Psoas muscle (tissue), 8 donors: ENCODE results near the gene MYO18A. TPM values are rescaled to one million over a fixed set of nuclear protein-coding genes. Genes with fewer than 3 reads are reported as not detected.

ENCODE experiments used
- ATAC-seq, 4 donors: fragments of 200-7000 bp; cut with Tn5 transposase; one replicate each; pipeline ENCODE4 v1.9.1; 2020; ENCODE audit warnings: moderate library complexity in 3 of 4, mild to moderate bottlenecking in 2 of 4
- DNase-seq, 2 donors: peaks; one replicate each; pipeline ENCODE4 v3.0.0-alpha.2; 2020
- H3K27ac ChIP-seq: fragments of 200-600 bp; one replicate; pipeline ENCODE4 v1.8.0; 2022
- H3K27me3 ChIP-seq, 3 donors: fragments of 200-600 bp in 1 of 3; one replicate each; pipeline versions ENCODE4 v1.6.1 to v1.8.0; 2013 to 2022; ENCODE audit warnings: low read length in 2 of 3, mild to moderate bottlenecking in 2 of 3, moderate library complexity in 1 of 3; ENCODE audit not compliant: insufficient read depth in 3 of 3
- H3K36me3 ChIP-seq, 2 donors: fragments of 200-600 bp in 1 of 2; one replicate each; pipeline versions ENCODE4 v1.6.1 to v1.8.0; 2013 to 2022; ENCODE audit warnings: low read depth in 1 of 2, mild to moderate bottlenecking in 1 of 2, moderate library complexity in 1 of 2; ENCODE audit not compliant: insufficient read depth in 1 of 2
- H3K4me1 ChIP-seq: fragments of 200-600 bp; one replicate; pipeline ENCODE4 v1.8.0; 2022
- H3K4me3 ChIP-seq: fragments of 200-600 bp; one replicate; pipeline ENCODE4 v1.8.0; 2022; ENCODE audit warnings: mild to moderate bottlenecking
- H3K9me3 ChIP-seq: fragments of 200-600 bp; one replicate; pipeline ENCODE4 v1.8.0; 2022
- WGBS, 3 donors: extraction: QIAGEN DNeasy Blood & Tissue Kit; methylation state at CpG; one replicate each; pipeline versions ENCODE4 v1.1.6 to v1.1.7; 2013; 5-methylcytosine and 5-hydroxymethylcytosine counted together
- intact Hi-C, 2 donors: fragments of 100-400 bp; cut with DNase I; formaldehyde crosslinking; loops; one replicate each; pipeline versions ENCODE4 v1.11.0 to v1.14.2; 2022
- polyA plus RNA-seq, 3 donors: library from polyadenylated mRNA; stranded (reverse); fragments of 200-250 nt; gene quantifications; one replicate each; pipeline ENCODE4 v1.2.3, GENCODE V29; 2013
- total RNA-seq, 4 donors: library from RNA; stranded (reverse); fragmentation: NEBNext Ultra II Directional in 2 of 4; extraction: Animal tissue kit (Norgen Biotek cat#: 25700) in 2 of 4; gene quantifications; one replicate each; pipeline versions ENCODE4 v1.2.1 to v1.2.4, GENCODE V29; 2021 to 2023
- TF ChIP-seq, protein P1 (sequence below): fragments of 200-600 bp; IDR thresholded peaks from one replicate; pipeline ENCODE4 v1.8.0; 2022; ENCODE audit warnings: antibody characterized with exemption
- donor health status: healthy with polysubstance abuse.
- donor health status: DM: no; HTN: no; CAD: no; lungs with moderate emphysema.
- donor health status: Bipolar disorder and iron deficiency.
- donor health status: healthy.
- donor health status: DM: yes; HTN: yes; CAD: no.
- donor health status: DM: no; HTN: no; CAD: no.
- donor health status: DM: no; HTN: no; CAD: no.
- donor health status: DM: yes; HTN: yes; CAD: no.

Gene MYO18A
- total and polyA plus RNA-seq, 7 donors = 142 to 1,274 (median 770) TPM

DNA sequence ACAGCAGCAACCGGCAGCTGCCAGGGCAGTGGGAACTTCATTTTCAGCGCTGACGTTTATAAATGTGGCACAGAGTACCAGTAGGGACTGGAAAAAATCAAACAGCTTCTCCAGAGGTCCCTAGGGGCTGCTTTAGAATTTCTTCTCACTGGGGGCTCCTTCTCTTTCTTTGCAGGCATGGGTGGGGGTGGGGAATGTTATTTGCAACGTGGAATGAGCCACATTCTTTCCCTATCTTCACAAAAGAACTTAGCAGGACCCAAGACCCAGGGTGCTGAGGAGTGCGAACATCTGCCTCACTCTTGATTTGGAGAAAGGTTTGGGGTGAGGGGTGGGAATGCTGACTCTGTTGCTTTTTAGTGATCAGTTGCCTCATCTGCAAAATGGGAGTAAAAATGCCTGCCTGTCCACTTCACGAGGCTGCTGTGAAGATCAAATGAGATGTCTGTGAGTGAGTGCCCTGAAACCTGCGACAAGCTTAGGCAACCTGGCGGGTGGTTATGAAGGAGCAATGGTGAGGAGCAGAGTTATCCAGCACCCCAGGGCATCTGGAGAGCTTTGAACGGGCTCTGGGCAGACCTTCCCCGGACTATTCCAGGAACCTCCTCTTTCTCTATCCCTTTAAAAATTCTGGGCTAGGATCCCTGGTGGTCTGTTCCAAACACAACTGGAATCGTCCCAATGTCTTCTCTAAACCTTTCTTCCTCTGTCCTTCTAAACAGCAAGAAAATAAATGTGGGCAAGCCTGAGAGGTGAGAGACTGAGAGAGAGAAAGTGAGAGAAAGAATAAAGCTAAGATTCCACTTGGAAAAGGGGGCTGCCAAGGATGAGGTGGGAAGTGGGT, 148.0 kb downstream of the MYO18A start:
- no peak overlapping the region for H3K4me3 ChIP-seq
- no peak for DNase-seq
- no peaks in the 10 kb centered on the region for H3K9me3 ChIP-seq
- peaks cover 0 to 33% (median 9%) of the 10 kb centered on the region in 3 donors for H3K27me3 ChIP-seq
- no peak for ATAC-seq
- TF ChIP-seq, protein P1, sequence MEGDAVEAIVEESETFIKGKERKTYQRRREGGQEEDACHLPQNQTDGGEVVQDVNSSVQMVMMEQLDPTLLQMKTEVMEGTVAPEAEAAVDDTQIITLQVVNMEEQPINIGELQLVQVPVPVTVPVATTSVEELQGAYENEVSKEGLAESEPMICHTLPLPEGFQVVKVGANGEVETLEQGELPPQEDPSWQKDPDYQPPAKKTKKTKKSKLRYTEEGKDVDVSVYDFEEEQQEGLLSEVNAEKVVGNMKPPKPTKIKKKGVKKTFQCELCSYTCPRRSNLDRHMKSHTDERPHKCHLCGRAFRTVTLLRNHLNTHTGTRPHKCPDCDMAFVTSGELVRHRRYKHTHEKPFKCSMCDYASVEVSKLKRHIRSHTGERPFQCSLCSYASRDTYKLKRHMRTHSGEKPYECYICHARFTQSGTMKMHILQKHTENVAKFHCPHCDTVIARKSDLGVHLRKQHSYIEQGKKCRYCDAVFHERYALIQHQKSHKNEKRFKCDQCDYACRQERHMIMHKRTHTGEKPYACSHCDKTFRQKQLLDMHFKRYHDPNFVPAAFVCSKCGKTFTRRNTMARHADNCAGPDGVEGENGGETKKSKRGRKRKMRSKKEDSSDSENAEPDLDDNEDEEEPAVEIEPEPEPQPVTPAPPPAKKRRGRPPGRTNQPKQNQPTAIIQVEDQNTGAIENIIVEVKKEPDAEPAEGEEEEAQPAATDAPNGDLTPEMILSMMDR = no peak
- no peaks in the 10 kb centered on the region for H3K4me1 ChIP-seq
- no peak overlapping the region for H3K27ac ChIP-seq
- no peaks in the 10 kb centered on the region for H3K36me3 ChIP-seq
- WGBS, 3 donors = 25 to 27% (median 27%) methylated on average over 11 of the region's 11 CpGs
- intact Hi-C loops = no loop called here

DNA sequence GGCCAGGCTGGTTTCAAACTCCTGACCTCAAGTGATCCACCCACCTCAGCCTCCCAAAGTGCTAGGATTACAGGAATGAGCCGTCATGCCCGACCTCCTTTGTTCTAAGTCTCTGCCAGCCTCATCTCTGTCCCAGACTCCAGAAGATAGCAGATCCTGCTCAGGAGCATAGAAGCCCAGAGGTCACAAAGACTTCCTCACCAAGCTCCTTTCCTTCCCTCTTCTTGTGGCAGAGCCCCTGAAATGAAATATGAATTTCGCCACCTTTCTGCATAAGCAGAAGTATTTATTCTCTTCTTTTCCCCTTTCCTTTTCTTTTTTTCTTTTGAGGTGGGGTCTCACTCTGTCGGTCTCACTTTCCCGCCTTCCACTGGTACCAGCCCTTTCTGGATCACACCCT, 148.7 kb downstream of the MYO18A start:
- no peaks in the 10 kb centered on the region for H3K36me3 ChIP-seq
- 51 to 65% (median 62%) methylated on average over 5 of the region's 5 CpGs for WGBS, 3 donors
- H3K4me1 ChIP-seq = no peaks in the 10 kb centered on the region
- no peak for ATAC-seq
- no peak overlapping the region for H3K27ac ChIP-seq
- intact Hi-C loops = no loop called here
- TF ChIP-seq, protein P1 = no peak
- no peak overlapping the region for H3K4me3 ChIP-seq
- H3K9me3 ChIP-seq = no peaks in the 10 kb centered on the region
- DNase-seq = no peak
- H3K27me3 ChIP-seq = peaks cover 0 to 31% (median 9%) of the 10 kb centered on the region in 3 donors

GRCh38 chr17:29024316-29024952, 155.8 kb downstream of the MYO18A start:
- H3K27me3 ChIP-seq = peaks cover 0 to 24% (median 5%) of the 10 kb centered on the region in 3 donors
- ATAC-seq (no peak), DNase-seq (no peak)
- intact Hi-C loops = no loop called here
- no peaks in the 10 kb centered on the region for H3K9me3 ChIP-seq
- no peaks in the 10 kb centered on the region for H3K36me3 ChIP-seq
- H3K4me1 ChIP-seq = no peaks in the 10 kb centered on the region
- TF ChIP-seq, protein P1 = no peak
- WGBS, 3 donors = 68 to 70% (median 68%) methylated on average over 6 of the region's 6 CpGs
- no peak overlapping the region for H3K27ac ChIP-seq
- H3K4me3 ChIP-seq = no peak overlapping the region

- DNase-seq (no peak), ATAC-seq (no peak)
- Histone ChIP-seq H3K4me1 (no peaks in the 10 kb centered on the region), H3K27me3 (peaks cover 0 to 47% (median 11%) of the 10 kb centered on the region in 3 donors), H3K36me3 (no peaks in the 10 kb centered on the region), H3K4me3 (no peak overlapping the region), H3K27ac (no peak overlapping the region), H3K9me3 (no peaks in the 10 kb centered on the region)
- intact Hi-C loops = no loop called here
- 80 to 84% (median 83%) methylated on average over 7 of the region's 7 CpGs for WGBS, 3 donors
- TF ChIP-seq, protein P1 = no peak
These were observed 158.1 kb downstream of the MYO18A start for GRCh38 chr17:29022074-29022473.
